Motor neuron (in vitro differentiated cells): ENCODE data around the gene SLC5A2. TPM values are rescaled to one million over a fixed set of nuclear protein-coding genes. Genes with fewer than 3 reads are reported as not detected.

Experiments used
- ATAC-seq, 8 experiments: fragments of 200-7000 bp; cut with Tn5 transposase; replicated peaks in 6 of 8; 2 replicates each; pipeline ENCODE4 v1.8.0; 2021; ENCODE audit warnings: mild to moderate bottlenecking in 8 of 8, moderate library complexity in 8 of 8
- H3K27ac ChIP-seq, 2 donors: fragments of 250-450 bp; sonication (Bioruptor Pico); 2 replicates each; pipeline ENCODE4 v1.9.0; 2021; ENCODE audit warnings: antibody characterized with exemption in 2 of 2, mild to moderate bottlenecking in 2 of 2, moderate library complexity in 1 of 2
- H3K4me1 ChIP-seq, 2 donors: fragments of 250-450 bp; sonication (Bioruptor Pico); replicated peaks in 1 of 2; 2 replicates each; pipeline ENCODE4 v1.6.1; 2021; ENCODE audit warnings: antibody characterized with exemption in 2 of 2, mild to moderate bottlenecking in 2 of 2, moderate library complexity in 1 of 2
- H3K4me3 ChIP-seq, 5 donors: fragments of 250-450 bp; sonication (Bioruptor Pico); 2 replicates each; pipeline ENCODE4 v1.9.0; 2021; ENCODE audit warnings: antibody characterized with exemption in 5 of 5, mild to moderate bottlenecking in 5 of 5, moderate library complexity in 4 of 5
- WGBS, 10 experiments: fragments of 450-650 bp; shearing (Covaris generic); methylation state at CpG; one replicate each; pipeline ENCODE4 v1.0.0; 2022; 5-methylcytosine and 5-hydroxymethylcytosine counted together
- in situ Hi-C, 9 experiments: fragments of 400-800 bp; cut with MboI; loops; one replicate each; pipeline ENCODE4 v1.15.0; 2021; ENCODE audit warnings: low sequenced_read_pairs in 9 of 9, low pct_unique_long_range_greater_than_20kb in 2 of 9; ENCODE audit not compliant: unreplicated experiment in 9 of 9
- total RNA-seq, 8 experiments: library from RNA; unstranded; fragments of 300-600 nt; gene quantifications; 2 replicates each; pipeline versions ENCODE4 v1.2.3 to v1.2.4, GENCODE V29; 2022

Gene SLC5A2
- total RNA-seq, 8 experiments from 2014 or later, result 0.36 to 3.0 (median 2.5) TPM

- ATAC-seq, result no peak
- H3K4me3 ChIP-seq, result no peak overlapping the region
- H3K27ac ChIP-seq, result no peak overlapping the region
- 73 to 100% (median 90%) methylated on average over 1 to 8 of the region's 10 CpGs; no CpG with 5 or more reads in 1 of the 10 experiments for WGBS, 10 experiments
- in situ Hi-C loops, result loop anchor here in 3 of 9 experiments (25.0 kb wide), 2 partner anchors 401 to 499 kb away; partner anchors contain the start of genes SETD1A (in 2 of the 3) and ZNF267 (in 1 of the 3)
- H3K4me1 ChIP-seq, result peaks cover 13 to 23% of the 10 kb centered on the region in 2 donors
Measured at GRCh38 chr16:31461201-31461920, 21.6 kb upstream of the SLC5A2 start.

- no peak overlapping the region for H3K27ac ChIP-seq
- in situ Hi-C loops, result loop anchor here in 3 of 9 experiments (25.0 kb wide), 2 partner anchors 400 to 500 kb away; partner anchors contain the start of genes SETD1A (in 2 of the 3) and ZNF267 (in 1 of the 3)
- ATAC-seq, result no peak
- 81 to 100% (median 94%) methylated on average over 1 to 16 of the region's 35 CpGs; no CpG with 5 or more reads in 4 of the 10 experiments for WGBS, 10 experiments
- peaks cover 7 to 16% of the 10 kb centered on the region in 2 donors for H3K4me1 ChIP-seq
- no peak overlapping the region for H3K4me3 ChIP-seq
Measured at GRCh38 chr16:31461921-31462804, 20.8 kb upstream of the SLC5A2 start.

GRCh38 chr16:31464348-31464769 is 18.6 kb upstream of the SLC5A2 start:
- Histone ChIP-seq H3K4me3 (no peak overlapping the region), H3K4me1 (peaks cover 0 to 8% of the 10 kb centered on the region in 2 donors), H3K27ac (no peak overlapping the region)
- WGBS, 10 experiments, result 87% methylated on average over 3 of the region's 36 CpGs; no CpG with 5 or more reads in 9 of the 10 experiments
- ATAC-seq, result no peak
- in situ Hi-C loops, result loop anchor here in 3 of 9 experiments (25.0 kb wide), 2 partner anchors 398 to 502 kb away; partner anchors contain the start of genes SETD1A (in 2 of the 3) and ZNF267 (in 1 of the 3)

GRCh38 chr16:31464781-31465260 is 18.1 kb upstream of the SLC5A2 start:
- in situ Hi-C loops, result loop anchor here in 3 of 9 experiments (25.0 kb wide), 2 partner anchors 397 to 503 kb away; partner anchors contain the start of genes SETD1A (in 2 of the 3) and ZNF267 (in 1 of the 3)
- Histone ChIP-seq H3K4me3 (no peak overlapping the region), H3K27ac (no peak overlapping the region), H3K4me1 (peaks cover 0 to 8% of the 10 kb centered on the region in 2 donors)
- no CpG with 5 or more reads among the region's 17 CpGs for WGBS, 10 experiments
- no peak for ATAC-seq

- in situ Hi-C loops, result loop anchor here in 3 of 9 experiments (25.0 kb wide), 2 partner anchors 396 to 504 kb away; partner anchors contain the start of genes SETD1A (in 2 of the 3) and ZNF267 (in 1 of the 3)
- Histone ChIP-seq H3K27ac (no peak overlapping the region), H3K4me3 (no peak overlapping the region), H3K4me1 (peaks cover under 1 to 2% of the 10 kb centered on the region in 2 donors)
- ATAC-seq, result no peak
- 85 to 96% (median 90%) methylated on average over 3 to 10 of the region's 20 CpGs; no CpG with 5 or more reads in 6 of the 10 experiments for WGBS, 10 experiments
Measured at GRCh38 chr16:31465788-31466370, 17.0 kb upstream of the SLC5A2 start.

GRCh38 chr16:31466381-31466841 is 16.5 kb upstream of the SLC5A2 start:
- in situ Hi-C loops, result loop anchor here in 3 of 9 experiments (25.0 kb wide), 2 partner anchors 396 to 504 kb away; partner anchors contain the start of genes SETD1A (in 2 of the 3) and ZNF267 (in 1 of the 3)
- Histone ChIP-seq H3K4me3 (no peak overlapping the region), H3K4me1 (peaks cover 5 to 6% of the 10 kb centered on the region in 2 donors), H3K27ac (no peak overlapping the region)
- ATAC-seq, result peak in 1 of 8 experiments; percentile 7
- WGBS, 10 experiments, result 75 to 84% methylated on average over 5 to 7 of the region's 18 CpGs; no CpG with 5 or more reads in 8 of the 10 experiments

- Histone ChIP-seq H3K4me3 (no peak overlapping the region), H3K4me1 (peaks cover 8% of the 10 kb centered on the region in 2 donors), H3K27ac (no peak overlapping the region)
- ATAC-seq, result peak in 3 of 8 experiments; percentile 7 to 63 (median 38)
- in situ Hi-C loops, result loop anchor here in 3 of 9 experiments (25.0 kb wide), 2 partner anchors 395 to 505 kb away; partner anchors contain the start of genes SETD1A (in 2 of the 3) and ZNF267 (in 1 of the 3)
- 60 to 87% (median 80%) methylated on average over 1 to 4 of the region's 5 CpGs; no CpG with 5 or more reads in 5 of the 10 experiments for WGBS, 10 experiments
Measured at GRCh38 chr16:31467151-31467773, 15.7 kb upstream of the SLC5A2 start.

- 65 to 100% (median 87%) methylated on average over 2 to 5 of the region's 5 CpGs; no CpG with 5 or more reads in 1 of the 10 experiments for WGBS, 10 experiments
- no peak overlapping the region for H3K4me3 ChIP-seq
- H3K27ac ChIP-seq, result no peak overlapping the region
- in situ Hi-C loops, result loop anchor here in 3 of 9 experiments (25.0 kb wide), 2 partner anchors 394 to 506 kb away; partner anchors contain the start of genes SETD1A (in 2 of the 3) and ZNF267 (in 1 of the 3)
- no peak for ATAC-seq
- peaks cover 8 to 10% of the 10 kb centered on the region in 2 donors for H3K4me1 ChIP-seq
Measured at GRCh38 chr16:31467858-31468257, 15.1 kb upstream of the SLC5A2 start.

GRCh38 chr16:31470615-31471014 is 12.3 kb upstream of the SLC5A2 start:
- Histone ChIP-seq H3K4me1 (peaks cover 8 to 10% of the 10 kb centered on the region in 2 donors), H3K4me3 (no peak overlapping the region), H3K27ac (no peak overlapping the region)
- ATAC-seq, result no peak
- WGBS, 10 experiments, result 50 to 86% (median 64%) methylated on average over 1 to 3 of the region's 3 CpGs; no CpG with 5 or more reads in 3 of the 10 experiments
- in situ Hi-C loops, result loop anchor here in 3 of 9 experiments (25.0 kb wide), 2 partner anchors 392 to 508 kb away; partner anchors contain the start of genes SETD1A (in 2 of the 3) and ZNF267 (in 1 of the 3)

- Histone ChIP-seq H3K27ac (peak overlapping the region in 1 of 2 donors; percentile 27), H3K4me3 (peak overlapping the region; percentile 24 to 46 (median 36)), H3K4me1 (peaks cover 8 to 10% of the 10 kb centered on the region in 2 donors)
- WGBS, 10 experiments, result 0 to 57% (median 36%) methylated on average over 1 to 13 of the region's 15 CpGs; no CpG with 5 or more reads in 2 of the 10 experiments
- ATAC-seq, result peak in 2 of 8 experiments; percentile 2 to 4
- in situ Hi-C loops, result loop anchor here in 3 of 9 experiments (25.0 kb wide), 2 partner anchors 391 to 509 kb away; partner anchors contain the start of genes SETD1A (in 2 of the 3) and ZNF267 (in 1 of the 3)
Measured at GRCh38 chr16:31471241-31471874, 11.6 kb upstream of the SLC5A2 start.
